DMS153 treated with DMSO at 0.1 percent for 48 hours (cell line): ENCODE data around the gene RAD51B.
A peak's percentile ranks its signal among the peaks of the same experiment; 100 is the strongest.
"Not testable (repeated sequence)": the region's sequence is repeated elsewhere in the genome, so short reads cannot be mapped to it uniquely, and the experiment has no call there.

Source experiments
- DNase-seq: peaks from one replicate; lab custom pipeline; 2025; ENCODE audit not compliant: unreplicated experiment; lab: John Stamatoyannopoulos, UW

The RAD51B gene

DNA sequence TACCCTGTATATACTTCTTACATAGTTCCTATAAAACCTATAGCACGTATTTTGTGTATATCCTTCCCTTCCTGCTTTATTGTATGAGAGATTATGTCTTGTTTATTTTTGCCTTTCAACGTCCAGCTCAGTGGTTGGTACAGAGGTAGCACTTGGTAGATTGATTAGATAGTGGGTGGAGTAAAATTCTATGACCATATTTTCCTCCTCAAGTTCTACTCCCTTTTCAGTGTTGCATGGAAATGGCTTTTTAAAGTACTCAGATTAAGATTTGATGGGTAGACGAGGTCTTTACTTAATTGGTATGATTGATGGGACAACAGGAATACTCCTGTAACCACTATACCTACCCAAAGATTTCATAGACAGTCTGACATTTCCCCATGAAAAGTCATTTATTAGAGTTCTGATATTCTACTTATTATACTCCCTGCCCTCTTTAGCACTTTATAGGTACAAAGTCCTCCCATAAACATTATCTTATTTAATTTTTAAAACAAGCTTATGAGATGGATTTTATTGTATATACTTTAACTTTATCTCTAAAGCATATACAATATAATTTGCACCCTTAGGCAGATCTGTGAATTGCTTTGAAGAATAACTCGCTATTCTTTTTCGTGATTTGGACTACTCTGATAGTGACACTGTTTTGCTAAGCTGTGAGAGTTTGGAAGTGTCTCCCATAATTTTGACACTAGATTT is 348.0 kb downstream of the RAD51B start:
- DNase-seq = no peak

DNA sequence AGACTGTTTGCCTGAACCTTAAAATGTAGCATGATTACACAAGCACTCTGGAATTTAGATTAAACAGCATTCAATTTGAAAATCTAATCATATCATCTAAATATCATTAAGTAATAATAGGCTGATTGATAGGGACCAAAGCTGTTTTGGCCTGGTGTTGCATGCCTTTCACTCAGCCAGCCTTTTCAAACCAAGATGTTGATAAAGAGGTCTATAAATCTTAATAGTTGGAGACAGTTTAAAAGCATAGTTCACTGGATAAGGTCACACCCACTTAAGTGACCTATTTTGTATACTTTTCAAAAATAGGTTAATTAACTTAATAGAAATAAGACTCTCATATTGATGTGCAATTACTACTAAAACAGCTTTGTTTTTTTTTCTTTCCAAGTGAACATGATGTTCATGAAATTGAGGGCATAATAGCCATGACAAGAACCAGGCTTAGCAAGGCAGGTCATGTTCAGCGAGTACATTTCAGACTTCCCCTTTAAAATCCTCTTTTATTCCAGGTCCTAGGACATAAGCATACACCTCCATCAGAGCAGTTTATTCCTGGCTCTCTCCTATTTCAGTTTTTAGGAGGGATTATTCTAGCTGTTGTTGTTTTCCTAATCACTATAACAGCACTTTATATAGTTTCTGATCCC is 349.0 kb downstream of the RAD51B start:
- DNase-seq = no peak

DNA sequence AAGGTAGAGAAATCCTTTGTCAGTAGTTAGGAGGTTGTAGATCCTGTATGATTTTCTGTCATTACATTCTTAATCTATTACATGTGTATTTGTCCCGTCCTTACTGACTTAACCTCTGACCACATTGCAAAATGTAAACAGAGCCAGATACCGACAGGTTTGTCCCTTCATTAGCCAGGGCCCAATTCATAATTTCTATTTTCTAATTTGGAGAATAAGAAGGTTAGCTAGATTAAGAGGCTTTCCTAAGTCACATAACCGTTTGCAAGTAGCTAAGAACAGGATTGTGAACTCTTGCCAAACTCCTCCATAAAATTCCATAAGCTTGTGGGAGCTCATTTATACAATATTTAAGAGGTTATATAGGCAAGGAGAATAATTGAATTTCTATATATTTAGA is 352.6 kb downstream of the RAD51B start:
- DNase-seq = no peak

DNA sequence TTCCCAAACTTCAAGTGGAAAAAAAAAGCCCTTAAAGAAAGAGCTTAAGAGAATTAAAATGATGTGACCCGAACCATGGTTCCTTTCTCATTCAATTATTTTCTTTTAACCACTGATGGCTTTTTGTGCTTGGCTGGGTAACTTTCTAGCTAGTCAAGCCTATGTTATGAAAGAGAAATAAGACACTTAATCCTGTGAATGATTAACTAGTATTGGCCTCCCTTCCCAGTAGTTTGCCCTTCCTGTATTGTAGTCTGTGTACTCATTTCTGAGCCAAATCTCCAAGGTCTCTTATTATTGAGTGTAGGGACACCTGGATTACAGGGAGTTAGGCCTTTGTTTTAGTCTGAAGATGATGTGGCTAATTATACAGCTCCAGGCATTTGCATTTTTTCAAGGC is 353.0 kb downstream of the RAD51B start:
- DNase-seq = no peak

DNA sequence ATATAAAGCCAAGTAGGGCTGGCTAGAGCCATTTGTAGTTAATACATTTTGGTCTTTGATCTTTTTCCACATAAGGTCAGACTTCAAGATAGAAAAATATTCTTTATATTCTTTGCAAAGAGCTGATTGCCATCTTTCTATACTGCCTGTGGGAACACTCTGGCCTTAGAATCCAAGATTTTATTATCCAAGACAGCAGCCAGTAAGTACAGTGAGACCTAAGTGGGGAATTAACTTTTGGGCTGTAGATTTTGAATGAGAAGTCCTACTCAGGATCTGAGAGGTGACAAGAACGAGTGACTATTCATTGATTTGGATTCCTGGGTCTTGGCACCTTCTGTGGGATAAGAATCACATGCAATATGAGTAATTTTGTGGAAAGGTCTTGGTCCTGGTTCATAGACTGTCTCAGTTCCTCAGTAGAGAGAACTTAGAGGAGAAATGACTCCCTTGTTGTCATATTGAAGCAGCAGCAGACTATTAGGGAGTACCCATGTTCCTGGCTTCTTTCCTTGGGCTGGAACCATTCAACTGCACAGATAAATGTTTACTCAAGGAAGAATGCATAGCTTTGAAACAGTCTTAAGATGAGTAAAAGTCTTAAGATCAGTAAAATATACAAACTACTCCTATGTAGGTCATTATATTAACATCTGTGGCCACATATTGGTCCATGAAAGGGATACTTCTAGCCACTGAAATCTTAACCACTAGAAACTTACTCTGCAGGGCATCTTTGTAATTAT is 353.8 kb downstream of the RAD51B start:
- DNase-seq = no peak

DNA sequence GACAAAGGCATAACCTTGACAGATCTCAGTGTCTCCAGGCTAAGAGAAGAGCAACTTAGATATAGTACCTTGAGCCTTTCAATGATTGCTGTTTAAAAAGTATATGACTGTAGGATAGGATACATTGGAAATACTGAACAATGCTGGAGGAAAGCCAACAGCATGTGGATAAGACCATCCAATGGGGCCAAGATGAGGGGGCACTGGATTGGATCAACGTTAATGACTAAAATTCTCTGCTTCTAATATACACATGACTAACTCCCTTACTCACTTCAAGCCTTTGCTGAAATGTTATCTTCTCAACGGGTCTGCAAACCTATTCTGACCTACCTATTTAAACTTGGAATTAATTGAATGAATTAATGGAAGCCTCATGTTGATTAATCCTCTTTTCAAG is 354.9 kb downstream of the RAD51B start:
- no peak for DNase-seq

DNA sequence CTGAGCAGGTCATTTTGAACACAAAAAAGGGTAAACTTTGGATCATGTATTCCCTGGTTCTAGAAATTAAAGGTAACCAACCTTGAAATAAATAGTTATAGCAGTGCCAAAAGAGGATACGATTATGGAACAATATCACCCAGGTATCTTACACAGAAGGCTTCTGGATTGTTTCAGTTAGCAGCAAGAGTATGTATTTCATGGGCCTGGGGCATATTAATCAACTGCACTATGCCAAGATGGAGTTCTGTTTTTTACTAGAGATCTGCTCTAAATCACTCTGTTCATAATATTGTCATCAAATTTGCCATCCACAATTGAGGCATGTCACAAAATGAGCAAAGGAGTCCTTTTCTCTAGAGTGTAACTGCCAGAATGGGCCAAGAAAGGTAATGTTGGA is 357.1 kb downstream of the RAD51B start:
- no peak for DNase-seq

DNA sequence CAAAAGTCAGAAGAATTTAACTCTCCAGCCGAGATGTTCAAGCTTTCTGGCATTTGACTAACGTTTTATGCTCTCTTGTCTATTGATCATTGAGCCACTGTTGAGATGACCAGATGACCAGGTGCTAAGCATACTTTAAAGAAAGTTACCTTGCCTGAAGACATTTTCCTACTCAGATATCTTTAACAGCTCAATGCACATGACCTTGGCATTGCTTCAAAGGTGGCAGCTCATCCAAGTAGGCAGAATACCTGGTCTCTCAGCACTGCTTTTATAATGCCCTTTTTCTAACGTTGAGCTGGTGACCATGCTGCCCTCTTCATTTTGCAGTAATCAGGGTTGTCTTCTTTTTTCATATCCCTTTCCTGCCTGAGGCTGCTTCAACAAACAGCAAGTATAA is 358.1 kb downstream of the RAD51B start:
- DNase-seq = no peak

DNA sequence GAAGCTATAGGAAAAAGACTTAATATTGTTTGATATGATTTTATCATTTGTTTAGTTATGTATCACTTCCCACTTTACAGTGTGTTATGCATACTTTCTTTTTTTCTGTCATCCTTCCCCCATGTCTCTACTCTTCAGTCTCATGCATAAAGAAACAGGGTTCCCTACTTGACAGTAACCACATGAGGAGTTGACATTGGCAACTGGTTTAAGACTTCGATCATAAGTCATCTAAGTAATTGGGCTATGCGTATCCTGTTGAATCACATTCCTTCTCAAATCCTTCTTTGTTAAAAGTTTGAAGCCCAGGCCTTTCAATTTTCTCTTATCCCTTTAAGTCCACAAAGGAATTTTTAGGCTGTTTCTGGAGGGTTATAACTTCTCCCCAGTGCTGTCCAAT is 358.7 kb downstream of the RAD51B start:
- no peak for DNase-seq

DNA sequence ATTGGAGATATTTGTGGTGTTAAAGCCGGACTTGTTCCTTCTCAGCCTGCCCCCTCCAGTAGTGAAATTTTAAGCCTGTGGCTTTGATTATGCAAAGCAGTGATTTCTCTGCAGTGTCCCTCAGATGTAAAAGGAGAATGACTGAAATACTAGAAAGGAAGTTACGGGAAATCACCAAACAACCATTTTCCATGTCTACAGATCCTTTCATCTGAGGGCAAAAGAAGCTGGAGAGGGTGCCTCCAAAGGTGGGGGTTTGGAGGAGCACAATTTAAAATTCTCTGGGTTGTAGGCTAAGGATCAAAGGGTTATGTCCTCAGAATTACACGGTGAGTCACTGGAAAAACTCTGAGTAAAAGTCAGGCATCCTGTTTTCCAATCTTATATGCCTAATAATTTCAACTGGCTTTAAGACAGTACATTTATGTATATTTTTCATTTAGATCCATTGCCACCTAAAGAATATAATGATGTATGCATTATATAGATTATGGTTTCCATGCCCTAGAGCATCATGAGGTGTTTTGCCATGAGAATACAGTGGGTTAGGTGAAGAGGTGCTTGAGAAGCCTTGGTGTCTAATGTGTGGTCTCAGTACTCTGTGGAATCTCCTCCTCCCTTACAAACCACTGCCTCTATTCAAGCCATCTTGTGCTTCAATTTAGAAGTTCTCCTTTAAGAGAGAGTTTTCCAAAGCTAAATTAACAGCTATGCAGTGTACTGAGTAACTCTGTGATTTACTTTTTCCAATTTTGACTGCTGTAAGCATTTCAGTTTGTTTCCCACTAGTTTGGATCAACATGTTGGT is 362.1 kb downstream of the RAD51B start:
- no peak for DNase-seq

DNA sequence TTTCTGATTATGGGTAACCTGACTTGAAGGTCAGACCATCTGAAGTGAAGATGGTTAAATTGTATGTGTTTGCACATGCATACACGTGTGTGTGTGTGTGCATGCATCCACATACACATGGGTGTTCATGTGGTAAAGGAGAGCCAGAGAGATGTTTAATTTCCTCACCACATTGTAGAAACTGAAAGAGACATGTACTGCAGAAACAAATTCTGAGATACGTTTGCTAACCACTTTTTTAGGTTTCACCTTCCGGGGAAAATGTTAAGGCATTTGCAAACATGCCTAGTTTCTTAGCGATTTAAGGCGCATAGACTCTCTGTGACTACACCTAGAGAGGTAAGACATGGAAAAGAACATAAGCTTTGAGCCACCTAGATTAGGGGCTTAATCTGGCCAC is 362.9 kb downstream of the RAD51B start:
- DNase-seq = no peak

DNA sequence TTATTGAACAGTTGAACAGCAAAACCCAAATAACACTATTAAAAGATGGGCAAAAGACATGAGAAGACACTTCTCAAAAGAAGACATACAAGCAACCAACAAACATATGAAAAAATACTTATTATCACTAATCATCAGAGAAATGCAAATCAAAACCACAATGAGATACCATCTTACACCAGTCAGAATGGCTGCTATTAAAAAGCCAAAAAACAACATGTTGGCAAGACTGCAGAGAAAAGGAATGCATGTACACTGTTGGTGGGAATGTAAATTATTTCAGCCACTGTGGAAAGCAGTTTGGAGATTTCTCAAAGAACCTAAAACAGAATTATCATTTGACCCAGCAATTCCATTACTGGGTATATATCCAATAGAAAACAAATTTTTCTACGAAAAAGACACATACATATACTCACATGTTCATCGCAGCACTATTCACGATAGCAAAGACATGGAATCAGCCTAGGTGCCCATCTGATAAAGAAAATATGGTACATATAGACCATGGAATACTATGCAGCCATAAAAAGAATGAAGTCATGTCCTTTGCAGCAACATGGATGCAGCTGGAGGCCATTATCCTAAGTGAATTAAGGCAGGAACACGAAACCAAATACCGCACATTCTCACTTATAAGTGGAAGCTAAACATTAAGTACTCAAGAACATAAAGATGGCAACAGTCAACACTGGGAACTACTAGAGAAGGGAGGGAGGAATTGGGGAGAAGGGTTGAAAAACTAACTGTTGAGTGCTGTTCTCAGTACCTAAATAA is 367.1 kb downstream of the RAD51B start:
- DNase-seq = not testable (repeated sequence)

DNA sequence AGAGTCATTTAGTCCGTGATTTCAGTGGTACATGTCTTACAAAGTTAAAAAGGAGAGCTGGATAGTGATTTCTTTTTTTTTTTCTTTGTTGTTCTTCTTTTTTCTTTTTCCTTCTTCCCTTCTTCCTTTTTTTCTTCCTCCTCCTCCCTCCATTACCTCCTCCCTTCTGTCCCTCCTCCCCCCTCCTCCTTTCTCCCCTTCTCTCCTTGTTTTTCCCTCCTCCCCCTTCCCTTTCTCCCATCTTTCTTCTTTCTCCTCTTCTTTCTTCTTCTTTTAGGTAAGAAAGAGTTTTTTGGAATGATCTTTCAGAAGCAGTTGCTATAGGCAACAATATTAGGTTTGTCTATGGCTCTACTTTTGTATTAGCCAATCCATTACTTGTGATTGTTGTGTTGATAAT is 368.6 kb downstream of the RAD51B start:
- DNase-seq = no peak

DNA sequence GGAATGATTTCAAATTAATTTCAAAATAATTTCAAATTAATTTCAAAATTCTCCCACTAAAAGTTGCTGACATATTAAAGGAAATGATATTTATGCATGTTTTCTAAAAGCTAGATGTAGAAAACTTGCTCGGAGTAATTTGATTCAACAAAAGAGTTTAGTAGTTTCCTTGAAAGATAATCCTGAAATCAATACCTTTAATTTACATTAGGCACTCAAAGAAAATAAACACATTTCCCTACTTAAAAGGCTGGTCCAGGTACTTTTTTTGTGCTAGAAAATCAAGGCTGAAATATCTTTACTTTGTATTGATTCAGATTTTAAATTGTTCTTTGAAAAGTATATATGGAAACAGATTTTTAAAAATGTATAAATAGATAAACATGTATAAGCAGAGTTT is 370.5 kb downstream of the RAD51B start:
- no peak for DNase-seq

DNA sequence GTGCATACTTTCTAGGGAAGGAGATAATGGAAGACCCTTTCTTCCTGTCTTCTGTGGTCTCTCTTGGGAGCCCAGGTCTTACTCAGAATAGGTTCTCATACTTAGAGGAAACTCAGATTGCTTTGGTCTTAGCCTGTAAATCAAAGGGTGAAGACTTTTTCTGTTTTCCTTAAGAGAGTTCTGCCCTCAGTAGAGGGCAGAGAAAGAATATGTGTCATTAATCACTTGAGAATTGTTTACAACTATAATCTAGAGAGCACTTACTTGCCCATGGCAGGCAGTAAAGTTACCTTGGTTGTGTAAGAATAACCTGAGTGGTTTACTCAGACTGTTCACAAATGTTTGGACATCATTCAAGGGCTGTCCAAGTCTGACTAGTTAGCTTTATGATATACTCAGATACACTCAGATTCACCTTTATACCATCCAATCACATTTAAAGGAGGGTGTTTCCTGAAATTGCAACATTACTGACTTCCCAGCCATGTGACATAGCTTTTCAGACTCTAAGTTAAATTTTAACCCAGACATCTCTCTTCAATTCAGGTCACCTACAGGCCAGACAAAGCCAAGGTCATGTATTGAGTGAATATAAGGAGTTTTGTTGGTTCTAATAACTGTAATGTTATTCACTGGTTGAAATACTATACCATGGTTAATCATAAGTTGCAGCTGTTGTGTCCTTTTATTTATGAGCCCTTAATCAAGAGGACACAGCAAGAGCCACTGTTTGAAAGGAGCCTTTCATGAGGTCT is 372.2 kb downstream of the RAD51B start:
- DNase-seq = peak; percentile 62

DNA sequence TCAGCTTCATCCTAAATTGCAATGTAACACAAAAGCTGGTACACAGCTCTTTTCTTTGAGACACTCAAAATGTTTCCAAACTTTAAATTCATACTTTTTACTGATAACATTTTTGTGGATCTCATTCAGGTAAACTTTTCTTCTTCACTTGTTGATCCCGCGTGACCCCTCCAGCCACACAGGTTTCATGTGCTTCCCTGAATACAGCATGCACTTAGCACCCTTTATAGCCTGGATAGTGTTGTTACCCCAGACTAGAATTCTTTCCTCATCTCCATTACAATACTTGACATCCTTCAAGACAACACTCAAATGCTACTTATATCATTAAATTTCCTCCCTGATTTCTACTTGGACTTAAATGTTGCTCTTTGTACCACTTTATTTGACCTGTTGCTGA is 373.4 kb downstream of the RAD51B start:
- no peak for DNase-seq

DNA sequence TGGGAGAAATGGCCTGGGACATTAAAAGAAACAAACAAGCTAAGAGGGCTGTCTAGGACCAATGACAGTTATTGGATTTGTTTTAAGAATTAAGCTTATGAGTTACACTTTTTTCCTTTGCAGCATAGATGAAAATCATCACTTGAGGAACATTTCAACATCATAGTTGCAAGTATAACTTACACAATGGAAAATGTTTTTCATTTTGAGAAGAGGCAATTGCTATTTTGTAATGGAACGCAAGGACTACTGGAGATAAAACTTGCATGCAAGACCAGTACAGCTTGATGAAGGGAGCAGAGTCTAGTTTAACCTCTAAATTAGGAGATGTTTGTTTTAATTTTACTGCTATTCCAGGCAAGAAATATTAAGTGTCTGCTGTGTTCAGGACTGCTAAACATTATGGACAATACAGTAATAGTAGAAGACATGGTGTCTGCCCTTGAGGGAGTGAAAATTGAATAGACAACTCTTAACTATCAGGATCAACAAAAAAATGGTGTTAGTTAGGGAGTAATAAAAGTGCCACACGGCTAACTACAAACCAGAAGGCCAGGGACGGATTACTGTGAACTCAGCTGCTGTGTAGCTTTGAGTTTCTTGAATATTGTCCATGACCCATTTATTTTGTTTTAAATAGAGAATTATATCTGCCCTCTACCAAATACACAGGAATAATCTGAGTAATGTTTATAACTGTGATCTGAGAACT is 374.5 kb downstream of the RAD51B start:
- no peak for DNase-seq

DNA sequence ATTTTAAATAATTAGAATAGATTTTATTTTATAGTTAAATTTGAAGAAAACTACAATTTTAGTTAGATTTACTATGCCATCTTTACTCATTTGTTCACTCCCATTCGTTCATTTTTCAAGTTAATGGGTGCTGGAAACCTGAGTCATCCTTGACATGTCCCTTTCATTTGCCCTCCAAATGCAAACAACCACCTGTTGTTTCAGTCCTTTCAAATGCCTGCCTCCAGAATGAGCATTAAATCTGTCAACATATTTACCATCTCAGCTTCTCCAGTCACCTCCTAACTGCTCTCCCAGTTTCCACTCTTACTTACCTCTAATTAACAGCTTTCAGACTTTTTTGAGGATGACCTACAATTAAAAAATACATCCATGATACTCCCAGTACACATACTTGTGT is 375.5 kb downstream of the RAD51B start:
- peak; percentile 59 for DNase-seq

DNA sequence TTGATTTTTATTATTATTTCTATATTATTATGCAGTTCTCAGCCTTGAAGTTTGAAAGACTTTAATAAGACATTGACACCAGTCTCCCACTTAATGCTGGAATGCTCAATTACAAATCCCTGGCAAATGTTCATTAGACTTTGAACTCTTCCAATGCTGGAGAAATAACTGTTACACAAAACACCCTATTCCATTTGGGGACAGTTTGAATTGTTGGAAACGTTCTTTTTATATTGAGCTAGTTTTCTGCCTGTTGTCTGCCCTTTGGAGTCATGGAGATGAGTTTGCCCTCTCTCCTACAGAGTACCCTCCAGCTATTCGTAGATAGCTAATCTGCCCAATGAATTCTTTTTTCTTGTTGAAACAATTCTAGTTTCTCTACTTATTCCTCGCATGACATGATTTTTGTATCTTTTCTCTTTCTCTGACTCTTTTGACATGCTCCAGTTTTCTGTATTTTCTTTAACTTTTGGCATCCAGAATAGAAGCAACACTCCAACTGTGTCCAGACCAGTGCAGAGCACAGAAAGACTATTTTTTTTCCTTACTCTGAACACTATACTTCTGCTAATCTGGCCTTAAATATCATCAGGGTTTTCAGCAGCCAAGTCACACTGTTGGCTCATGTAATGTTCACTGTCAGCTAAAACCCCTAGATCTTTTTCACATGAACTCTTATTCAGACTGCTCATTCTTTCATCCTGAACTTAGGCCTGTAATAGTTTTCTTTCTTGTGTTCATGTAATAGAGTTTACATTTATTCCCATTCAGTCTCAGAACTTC is 379.3 kb downstream of the RAD51B start:
- DNase-seq = no peak
